Breast epithelium (tissue), 3 donors: ENCODE data around the gene PHKA2.
A peak's percentile ranks its signal among the peaks of the same experiment; 100 is the strongest.

Experiments used
- CTCF ChIP-seq, 3 donors: fragments of 450-650 bp; IDR thresholded peaks; one replicate each; pipeline ENCODE4 v1.5.1; 2016 to 2017; ENCODE audit warnings: antibody characterized with exemption in 3 of 3, mild to moderate bottlenecking in 3 of 3, moderate library complexity in 3 of 3
- POLR2A ChIP-seq: fragments of 450-650 bp; IDR thresholded peaks from one replicate; pipeline ENCODE4 v1.6.1; 2016; ENCODE audit warnings: antibody characterized with exemption, mild to moderate bottlenecking, moderate library complexity
- POLR2AphosphoS5 ChIP-seq, 3 donors: sonication (generic); formaldehyde crosslinking; IDR thresholded peaks; one replicate each; pipeline ENCODE4 v1.6.1; 2017; ENCODE audit warnings: antibody characterized with exemption in 3 of 3

- TF ChIP-seq CTCF (IDR thresholded peaks at IDR 0.05) (peak; percentile 7 to 68 (median 51)), POLR2AphosphoS5 (IDR thresholded peaks at IDR 0.05) (peak in 2 of 3 donors; percentile 14 to 18), POLR2A (no peak)
Measured at GRCh38 chrX:18886344-18887161, 97.4 kb downstream of the PHKA2 start.
